H9 (cell line): Measurements from ENCODE around the gene LMF1. TPM values are rescaled to one million over a fixed set of nuclear protein-coding genes. Genes with fewer than 3 reads are reported as not detected.

ENCODE experiments used
- DNase-seq: peaks from one replicate; pipeline ENCODE4 v3.0.0-alpha.2; 2017
- H2AFZ ChIP-seq: one replicate; pipeline ENCODE4 v1.6.1; 2013; ENCODE audit warnings: mild to moderate bottlenecking, low read length, control low read depth, moderate library complexity
- H2AK5ac ChIP-seq: 2 replicates; pipeline ENCODE4 v1.6.1; 2013; ENCODE audit warnings: low read length, control low read depth, mixed read lengths; ENCODE audit not compliant: insufficient read length
- H2BK120ac ChIP-seq: one replicate; pipeline ENCODE4 v1.6.1; 2013; ENCODE audit warnings: low read depth, mild to moderate bottlenecking, low read length, control low read depth, inconsistent platforms; ENCODE audit not compliant: poor library complexity, severe bottlenecking
- H2BK12ac ChIP-seq: 2 replicates; pipeline ENCODE4 v1.6.1; 2013; ENCODE audit warnings: low read length, control low read depth, mixed read lengths, low read depth; ENCODE audit not compliant: insufficient read length
- H2BK15ac ChIP-seq: 2 replicates; pipeline ENCODE4 v1.6.1; 2013; ENCODE audit warnings: low read depth, low read length, control low read depth
- H2BK20ac ChIP-seq: one replicate; pipeline ENCODE4 v1.6.1; 2013; ENCODE audit warnings: low read depth, mild to moderate bottlenecking, low read length, control low read depth, inconsistent platforms; ENCODE audit not compliant: poor library complexity, severe bottlenecking
- H2BK5ac ChIP-seq: 2 replicates; pipeline ENCODE4 v1.6.1; 2013; ENCODE audit warnings: low read length, control low read depth, mixed read lengths; ENCODE audit not compliant: insufficient read length
- H3K14ac ChIP-seq: 2 replicates; pipeline ENCODE4 v1.6.1; 2013; ENCODE audit warnings: low read length, control low read depth; ENCODE audit not compliant: insufficient read depth
- H3K18ac ChIP-seq: 2 replicates; pipeline ENCODE4 v1.6.1; 2013; ENCODE audit warnings: low read depth, mild to moderate bottlenecking, mixed read lengths, low read length, control low read depth; ENCODE audit not compliant: insufficient read length
- H3K23ac ChIP-seq: 2 replicates; pipeline ENCODE4 v1.6.1; 2013; ENCODE audit warnings: low read length, control low read depth, mixed read lengths, low read depth; ENCODE audit not compliant: insufficient read length
- H3K23me2 ChIP-seq: 2 replicates; pipeline ENCODE4 v1.6.1; 2013; ENCODE audit warnings: low read depth, mild to moderate bottlenecking, mixed read lengths, low read length, control low read depth; ENCODE audit not compliant: insufficient read length, poor library complexity, severe bottlenecking
- H3K27ac ChIP-seq: 2 replicates; pipeline ENCODE4 v1.5.1; 2013; ENCODE audit warnings: low read length, control low read depth, mixed read lengths, low read depth; ENCODE audit not compliant: insufficient read length
- H3K27me3 ChIP-seq: 2 replicates; pipeline ENCODE4 v1.6.1; 2013; ENCODE audit warnings: low read length, control low read depth, inconsistent platforms; ENCODE audit not compliant: insufficient read depth
- H3K4ac ChIP-seq: 2 replicates; pipeline ENCODE4 v1.6.1; 2013; ENCODE audit warnings: low read depth, mild to moderate bottlenecking, control low read depth, inconsistent platforms, low read length, moderate library complexity
- H3K4me1 ChIP-seq: 2 replicates; pipeline ENCODE4 v1.6.1; 2013; ENCODE audit warnings: low read length, control low read depth, inconsistent platforms; ENCODE audit not compliant: insufficient read depth
- H3K4me2 ChIP-seq: 2 replicates; pipeline ENCODE4 v1.6.1; 2013; ENCODE audit warnings: low read length, control low read depth, mixed read lengths; ENCODE audit not compliant: insufficient read length, insufficient read depth
- H3K56ac ChIP-seq: 2 replicates; pipeline ENCODE4 v1.6.1; 2013; ENCODE audit warnings: low read depth, mild to moderate bottlenecking, mixed read lengths, low read length, control low read depth; ENCODE audit not compliant: insufficient read length
- H3K79me1 ChIP-seq: 2 replicates; pipeline ENCODE4 v1.6.1; 2013; ENCODE audit warnings: low read depth, mild to moderate bottlenecking, moderate library complexity, low read length, control low read depth, inconsistent platforms; ENCODE audit not compliant: insufficient read depth, poor library complexity, severe bottlenecking
- H3K79me2 ChIP-seq: 2 replicates; pipeline ENCODE4 v1.6.1; 2013; ENCODE audit warnings: low read length, control low read depth, inconsistent platforms; ENCODE audit not compliant: insufficient read depth
- H3K9ac ChIP-seq: 2 replicates; pipeline ENCODE4 v1.6.1; 2013; ENCODE audit warnings: low read length, control low read depth, mixed read lengths; ENCODE audit not compliant: insufficient read length; ENCODE audit errors: extremely low read depth
- H3K9me3 ChIP-seq: one replicate; pipeline ENCODE4 v1.6.1; 2013; ENCODE audit warnings: low read depth, low read length, inconsistent platforms; ENCODE audit not compliant: control insufficient read depth
- H3T11ph ChIP-seq: one replicate; pipeline ENCODE4 v1.6.1; 2013; ENCODE audit warnings: mild to moderate bottlenecking, low read length, control low read depth, inconsistent platforms
- H4K20me1 ChIP-seq: one replicate; pipeline ENCODE4 v1.6.1; 2013; ENCODE audit not compliant: control insufficient read depth, insufficient read length, insufficient read depth
- H4K5ac ChIP-seq: 2 replicates; pipeline ENCODE4 v1.6.1; 2013; ENCODE audit warnings: low read depth, mild to moderate bottlenecking, mixed read lengths, low read length, control low read depth; ENCODE audit not compliant: insufficient read length
- H4K8ac ChIP-seq: replicated peaks from 2 replicates; pipeline ENCODE4 v1.6.1; 2013; ENCODE audit warnings: low read length, control low read depth, mixed read lengths, low read depth; ENCODE audit not compliant: insufficient read length
- H4K91ac ChIP-seq: 2 replicates; pipeline ENCODE4 v1.6.1; 2013; ENCODE audit warnings: low read depth, mild to moderate bottlenecking, moderate library complexity, mixed read lengths, low read length, control low read depth; ENCODE audit not compliant: insufficient read length
- H3K27ac Mint-ChIP-seq, 3 experiments: 2 replicates in 2 of 3; 3 replicates in 1 of 3; pipeline ENCODE4 v1.8.0; 2020 to 2021; ENCODE audit warnings: mixed read lengths in 3 of 3, mild to moderate bottlenecking in 1 of 3, moderate library complexity in 1 of 3
- H3K27me3 Mint-ChIP-seq: 2 replicates; pipeline ENCODE4 v1.8.0; 2021; ENCODE audit warnings: low read depth, mild to moderate bottlenecking, moderate library complexity, mixed read lengths
- H3K36me3 Mint-ChIP-seq, 3 experiments: 2 replicates in 2 of 3; 3 replicates in 1 of 3; pipeline ENCODE4 v1.8.0; 2020 to 2021; ENCODE audit warnings: low read depth in 3 of 3, mixed read lengths in 3 of 3; ENCODE audit not compliant: insufficient read depth in 1 of 3
- H3K4me1 Mint-ChIP-seq, 2 experiments: 2 replicates each; pipeline ENCODE4 v1.8.0; 2020; ENCODE audit warnings: mixed read lengths in 2 of 2
- H3K4me3 Mint-ChIP-seq, 2 experiments: 2 replicates in 1 of 2; 3 replicates in 1 of 2; pipeline ENCODE4 v1.8.0; 2020 to 2021; ENCODE audit warnings: mild to moderate bottlenecking in 2 of 2, mixed read lengths in 2 of 2, moderate library complexity in 1 of 2
- H3K9me3 Mint-ChIP-seq, 2 experiments: 2 replicates in 1 of 2; 3 replicates in 1 of 2; pipeline ENCODE4 v1.8.0; 2020; ENCODE audit warnings: mild to moderate bottlenecking in 2 of 2, mixed read lengths in 2 of 2, moderate library complexity in 1 of 2
- WGBS: extraction: QIAGEN DNeasy Blood & Tissue Kit; methylation state at CpG from one replicate; pipeline ENCODE4 v1.1.7; 2013; ENCODE audit warnings: missing lambda C conversion rate, low lambda C conversion rate, mixed read lengths; ENCODE audit not compliant: insufficient read length; ENCODE audit errors: extremely low coverage; 5-methylcytosine and 5-hydroxymethylcytosine counted together
- total RNA-seq: library from RNA; stranded (reverse); gene quantifications from 2 replicates; pipeline ENCODE4 v1.2.1, GENCODE V29; 2021
- TF ChIP-seq, protein P1 (sequence below): fragments of 200-600 bp; sonication (generic); conservative IDR thresholded peaks from 3 replicates; pipeline ENCODE4 v1.8.0; 2021; ENCODE audit warnings: antibody characterized with exemption, mild to moderate bottlenecking

Gene LMF1
- total RNA-seq, 1 experiment from 2014 or later: 7.1 TPM

DNA sequence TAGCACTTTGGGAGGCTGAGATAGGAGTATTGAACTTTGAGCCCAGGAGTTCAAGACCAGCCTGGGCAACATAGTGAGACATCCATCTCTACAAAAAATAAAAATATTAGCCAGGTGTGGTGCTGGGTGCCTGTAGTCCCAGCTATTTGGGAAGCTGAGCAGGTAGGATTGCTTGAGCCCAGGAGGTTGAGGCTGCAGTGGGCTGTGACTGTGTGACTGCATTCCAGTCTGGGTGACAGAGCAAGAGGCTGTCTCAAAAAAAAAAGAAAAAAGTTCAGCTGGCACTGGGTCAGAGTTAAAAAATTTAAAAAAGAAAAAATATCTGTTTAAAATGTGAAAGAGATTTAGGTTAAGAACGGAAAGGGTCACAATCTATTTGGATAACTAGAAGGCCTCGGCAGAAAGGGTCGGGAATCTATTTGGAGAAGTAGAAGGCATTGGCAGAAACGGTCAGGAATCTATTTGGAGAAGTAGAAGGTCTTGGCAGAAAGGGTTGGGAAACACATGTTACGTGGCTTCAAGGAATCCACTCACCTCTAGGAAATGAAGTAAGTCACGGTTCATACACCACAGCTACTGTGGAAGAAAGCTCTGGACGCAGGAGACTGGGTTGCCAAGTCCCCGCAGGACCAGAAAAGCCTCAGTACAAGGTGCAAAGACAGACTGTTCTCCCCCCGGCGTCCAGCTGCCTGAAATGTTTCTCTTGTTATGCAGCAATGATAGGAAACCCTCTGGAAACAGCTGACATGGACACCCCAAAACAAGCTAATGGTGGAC lies 25.3 kb downstream of the LMF1 start:
- no peaks in the 10 kb centered on the region for H4K20me1 ChIP-seq
- no peak overlapping the region for H2AK5ac ChIP-seq
- H4K91ac ChIP-seq: no peak overlapping the region
- H3K18ac ChIP-seq: no peak overlapping the region
- peaks cover 3% of the 10 kb centered on the region; the same call in 1 of the 2 replicates for H3K27me3 Mint-ChIP-seq
- no peak overlapping the region for H3K27ac ChIP-seq
- H2BK120ac ChIP-seq: no peak overlapping the region
- H3K14ac ChIP-seq: no peak overlapping the region
- no peak overlapping the region for H4K8ac ChIP-seq
- no peak overlapping the region for H4K5ac ChIP-seq
- no peak overlapping the region for H3T11ph ChIP-seq
- no peak for DNase-seq
- H2BK5ac ChIP-seq: no peak overlapping the region
- peaks cover 24 to 28% of the 10 kb centered on the region in 2 experiments for H3K9me3 Mint-ChIP-seq
- H3K4me2 ChIP-seq: no peak overlapping the region
- no peak overlapping the region for H3K56ac ChIP-seq
- no peak overlapping the region for H2BK15ac ChIP-seq
- no peaks in the 10 kb centered on the region for H3K23me2 ChIP-seq
- H3K4me1 Mint-ChIP-seq: no peaks in the 10 kb centered on the region
- H3K23ac ChIP-seq: no peak overlapping the region
- no peak overlapping the region for H3K4me3 Mint-ChIP-seq
- no peaks in the 10 kb centered on the region for H3K79me1 ChIP-seq
- H3K9ac ChIP-seq: no peak overlapping the region
- no peak overlapping the region for H2AFZ ChIP-seq
- H3K4me1 ChIP-seq: no peaks in the 10 kb centered on the region
- WGBS: 100% methylated on average over 1 of the region's 10 CpGs
- no peak overlapping the region for H3K27ac Mint-ChIP-seq
- no peak overlapping the region; the same call in 1 of the 2 replicates for H3K4ac ChIP-seq
- H3K9me3 ChIP-seq: no peaks in the 10 kb centered on the region
- H2BK20ac ChIP-seq: no peak overlapping the region
- TF ChIP-seq, protein P1, sequence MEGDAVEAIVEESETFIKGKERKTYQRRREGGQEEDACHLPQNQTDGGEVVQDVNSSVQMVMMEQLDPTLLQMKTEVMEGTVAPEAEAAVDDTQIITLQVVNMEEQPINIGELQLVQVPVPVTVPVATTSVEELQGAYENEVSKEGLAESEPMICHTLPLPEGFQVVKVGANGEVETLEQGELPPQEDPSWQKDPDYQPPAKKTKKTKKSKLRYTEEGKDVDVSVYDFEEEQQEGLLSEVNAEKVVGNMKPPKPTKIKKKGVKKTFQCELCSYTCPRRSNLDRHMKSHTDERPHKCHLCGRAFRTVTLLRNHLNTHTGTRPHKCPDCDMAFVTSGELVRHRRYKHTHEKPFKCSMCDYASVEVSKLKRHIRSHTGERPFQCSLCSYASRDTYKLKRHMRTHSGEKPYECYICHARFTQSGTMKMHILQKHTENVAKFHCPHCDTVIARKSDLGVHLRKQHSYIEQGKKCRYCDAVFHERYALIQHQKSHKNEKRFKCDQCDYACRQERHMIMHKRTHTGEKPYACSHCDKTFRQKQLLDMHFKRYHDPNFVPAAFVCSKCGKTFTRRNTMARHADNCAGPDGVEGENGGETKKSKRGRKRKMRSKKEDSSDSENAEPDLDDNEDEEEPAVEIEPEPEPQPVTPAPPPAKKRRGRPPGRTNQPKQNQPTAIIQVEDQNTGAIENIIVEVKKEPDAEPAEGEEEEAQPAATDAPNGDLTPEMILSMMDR: no peak
- H3K36me3 Mint-ChIP-seq: peaks cover 12 to 24% (median 17%) of the 10 kb centered on the region in 3 experiments; a peak in 5 of 7 replicates
- H3K79me2 ChIP-seq: no peaks in the 10 kb centered on the region
- no peaks in the 10 kb centered on the region for H3K27me3 ChIP-seq
- H2BK12ac ChIP-seq: no peak overlapping the region
